ENCODE measurements around the gene LY6G5C. TPM values are rescaled to one million over a fixed set of nuclear protein-coding genes. Genes with fewer than 3 reads are reported as not detected.

LY6G5C gene
- total and polyA plus RNA-seq, 2 of the 13 experiments (the other 11 are each of a cell fraction or from before 2014, with no cell fraction given): 0.33 to 0.55 TPM

DNA sequence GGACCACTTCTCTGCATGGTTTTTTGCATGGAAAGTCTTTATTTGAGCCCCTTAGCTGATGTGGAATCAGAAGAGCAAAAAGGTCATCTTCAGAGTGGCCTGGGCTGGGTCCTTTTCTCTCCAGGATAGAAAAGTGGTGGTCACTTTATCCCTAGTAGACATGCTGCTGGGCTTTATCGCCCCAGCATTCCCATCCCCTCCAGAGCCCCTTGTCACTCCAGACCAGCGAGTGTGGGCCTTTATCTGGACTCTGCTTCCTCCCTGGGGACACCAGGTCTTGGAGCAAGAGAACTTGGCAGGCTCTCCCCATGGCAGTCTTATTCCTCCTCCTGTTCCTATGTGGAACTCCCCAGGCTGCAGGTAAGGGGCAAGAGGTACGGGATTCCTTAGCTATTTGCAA lies 25.7 kb upstream of the LY6G5C start, which contains the start of gene LY6G6F:
Gene LY6G6F (plus strand): TSS at position 268 of the 400 bp plus-strand sequence. CDS start 41 bp downstream, at position 309.
- H2AFZ ChIP-seq (ENCODE audit: low read length): no peak within 1 kb of the TSS
- DNase-seq (ENCODE audit: low spot score): no peak
- POLR2A ChIA-PET: interaction anchor here (0.7 to 1.1 kb wide), 2 partner anchors 30 to 957 kb away, joined by 3 to 5 read pairs; partner anchors contain the start of gene CLIC1
- H3K4me3 ChIP-seq (replicated peaks in 1 of 3; ENCODE audit: insufficient read depth in 1 of 3, low read depth in 2 of 3, low read length in 3 of 3): no peak within 1 kb of the TSS
- no peak for FAIRE-seq
- in situ Hi-C loops (cut with HindIII; ENCODE audit: extremely low pct_ligation_motif_present, low pct_unique_long_range_greater_than_20kb): no loop called here
- BruUV-seq (replicated peaks): no TSS peak
- no peak within 1 kb of the TSS for H3K9ac ChIP-seq (ENCODE audit: insufficient read depth, low read depth, low read length)
- no peaks in the 10 kb centered on the region; a peak in 1 of 5 replicates for H3K36me3 ChIP-seq (replicated peaks in 1 of 2; ENCODE audit: control insufficient read depth in 1 of 2, insufficient read depth in 2 of 2, low read length in 2 of 2)
- CTCF ChIA-PET (ENCODE audit: low intra/inter-chr PET ratio, low total read pairs): no interaction called here
- no peak for ATAC-seq
- 20% methylated on average over 3 of the region's 3 CpGs for WGBS (ENCODE audit: low lambda C conversion rate)
- TF ChIP-seq ZMYM2 (CRISPR knock-in tag; IDR thresholded peaks at IDR 0.05) (no peak), SMAD3 (CRISPR knock-in tag; IDR thresholded peaks at IDR 0.05) (no peak), PAF1 (CRISPR knock-in tag; IDR thresholded peaks at IDR 0.05) (no peak), ZBTB1 (CRISPR knock-in tag; IDR thresholded peaks at IDR 0.05; ENCODE audit: borderline replicate concordance) (no peak), CREB1 (IDR thresholded peaks at IDR 0.05) (no peak), CREB1 (CRISPR knock-in tag; IDR thresholded peaks at IDR 0.05) (no peak), ZNF3 (CRISPR knock-in tag; IDR thresholded peaks at IDR 0.05) (no peak), RELA (CRISPR knock-in tag; IDR thresholded peaks at IDR 0.05) (no peak), MEIS1 (CRISPR knock-in tag; IDR thresholded peaks at IDR 0.05; ENCODE audit: borderline replicate concordance) (no peak), ZKSCAN5 (CRISPR knock-in tag; IDR thresholded peaks at IDR 0.05) (no peak), ZNF207 (IDR thresholded peaks at IDR 0.05; ENCODE audit: borderline replicate concordance) (no peak)
- TF ChIP-seq, protein P1, sequence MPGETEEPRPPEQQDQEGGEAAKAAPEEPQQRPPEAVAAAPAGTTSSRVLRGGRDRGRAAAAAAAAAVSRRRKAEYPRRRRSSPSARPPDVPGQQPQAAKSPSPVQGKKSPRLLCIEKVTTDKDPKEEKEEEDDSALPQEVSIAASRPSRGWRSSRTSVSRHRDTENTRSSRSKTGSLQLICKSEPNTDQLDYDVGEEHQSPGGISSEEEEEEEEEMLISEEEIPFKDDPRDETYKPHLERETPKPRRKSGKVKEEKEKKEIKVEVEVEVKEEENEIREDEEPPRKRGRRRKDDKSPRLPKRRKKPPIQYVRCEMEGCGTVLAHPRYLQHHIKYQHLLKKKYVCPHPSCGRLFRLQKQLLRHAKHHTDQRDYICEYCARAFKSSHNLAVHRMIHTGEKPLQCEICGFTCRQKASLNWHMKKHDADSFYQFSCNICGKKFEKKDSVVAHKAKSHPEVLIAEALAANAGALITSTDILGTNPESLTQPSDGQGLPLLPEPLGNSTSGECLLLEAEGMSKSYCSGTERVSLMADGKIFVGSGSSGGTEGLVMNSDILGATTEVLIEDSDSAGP (CRISPR knock-in tag; IDR thresholded peaks at IDR 0.05; ENCODE audit: borderline replicate concordance): no peak
- TF ChIP-seq, protein P2, sequence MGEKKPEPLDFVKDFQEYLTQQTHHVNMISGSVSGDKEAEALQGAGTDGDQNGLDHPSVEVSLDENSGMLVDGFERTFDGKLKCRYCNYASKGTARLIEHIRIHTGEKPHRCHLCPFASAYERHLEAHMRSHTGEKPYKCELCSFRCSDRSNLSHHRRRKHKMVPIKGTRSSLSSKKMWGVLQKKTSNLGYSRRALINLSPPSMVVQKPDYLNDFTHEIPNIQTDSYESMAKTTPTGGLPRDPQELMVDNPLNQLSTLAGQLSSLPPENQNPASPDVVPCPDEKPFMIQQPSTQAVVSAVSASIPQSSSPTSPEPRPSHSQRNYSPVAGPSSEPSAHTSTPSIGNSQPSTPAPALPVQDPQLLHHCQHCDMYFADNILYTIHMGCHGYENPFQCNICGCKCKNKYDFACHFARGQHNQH (CRISPR knock-in tag; IDR thresholded peaks at IDR 0.05): no peak
- TF ChIP-seq, protein P3, sequence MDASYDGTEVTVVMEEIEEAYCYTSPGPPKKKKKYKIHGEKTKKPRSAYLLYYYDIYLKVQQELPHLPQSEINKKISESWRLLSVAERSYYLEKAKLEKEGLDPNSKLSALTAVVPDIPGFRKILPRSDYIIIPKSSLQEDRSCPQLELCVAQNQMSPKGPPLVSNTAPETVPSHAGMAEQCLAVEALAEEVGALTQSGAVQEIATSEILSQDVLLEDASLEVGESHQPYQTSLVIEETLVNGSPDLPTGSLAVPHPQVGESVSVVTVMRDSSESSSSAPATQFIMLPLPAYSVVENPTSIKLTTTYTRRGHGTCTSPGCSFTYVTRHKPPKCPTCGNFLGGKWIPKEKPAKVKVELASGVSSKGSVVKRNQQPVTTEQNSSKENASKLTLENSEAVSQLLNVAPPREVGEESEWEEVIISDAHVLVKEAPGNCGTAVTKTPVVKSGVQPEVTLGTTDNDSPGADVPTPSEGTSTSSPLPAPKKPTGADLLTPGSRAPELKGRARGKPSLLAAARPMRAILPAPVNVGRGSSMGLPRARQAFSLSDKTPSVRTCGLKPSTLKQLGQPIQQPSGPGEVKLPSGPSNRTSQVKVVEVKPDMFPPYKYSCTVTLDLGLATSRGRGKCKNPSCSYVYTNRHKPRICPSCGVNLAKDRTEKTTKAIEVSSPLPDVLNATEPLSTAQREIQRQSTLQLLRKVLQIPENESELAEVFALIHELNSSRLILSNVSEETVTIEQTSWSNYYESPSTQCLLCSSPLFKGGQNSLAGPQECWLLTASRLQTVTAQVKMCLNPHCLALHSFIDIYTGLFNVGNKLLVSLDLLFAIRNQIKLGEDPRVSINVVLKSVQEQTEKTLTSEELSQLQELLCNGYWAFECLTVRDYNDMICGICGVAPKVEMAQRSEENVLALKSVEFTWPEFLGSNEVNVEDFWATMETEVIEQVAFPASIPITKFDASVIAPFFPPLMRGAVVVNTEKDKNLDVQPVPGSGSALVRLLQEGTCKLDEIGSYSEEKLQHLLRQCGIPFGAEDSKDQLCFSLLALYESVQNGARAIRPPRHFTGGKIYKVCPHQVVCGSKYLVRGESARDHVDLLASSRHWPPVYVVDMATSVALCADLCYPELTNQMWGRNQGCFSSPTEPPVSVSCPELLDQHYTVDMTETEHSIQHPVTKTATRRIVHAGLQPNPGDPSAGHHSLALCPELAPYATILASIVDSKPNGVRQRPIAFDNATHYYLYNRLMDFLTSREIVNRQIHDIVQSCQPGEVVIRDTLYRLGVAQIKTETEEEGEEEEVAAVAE (CRISPR knock-in tag; IDR thresholded peaks at IDR 0.05; ENCODE audit: borderline replicate concordance): no peak
- H3K9me3 ChIP-seq (ENCODE audit: low read length): no peaks in the 10 kb centered on the region
- peaks cover 14% of the 10 kb centered on the region for H3K79me2 ChIP-seq (ENCODE audit: insufficient read depth, low read length)
- H3K4me1 ChIP-seq (ENCODE audit: insufficient read depth, low read length): peaks cover 25% of the 10 kb centered on the region
- H3K27me3 ChIP-seq (ENCODE audit: control insufficient read depth in 1 of 2, insufficient read depth in 2 of 2, low read length in 2 of 2): peaks cover 3 to 25% of the 10 kb centered on the region in 2 experiments; a peak in 3 of 5 replicates
- intact Hi-C loops (cut with micrococcal nuclease; ENCODE audit: unreplicated experiment): no loop called here
- H4K20me1 ChIP-seq (ENCODE audit: insufficient read depth, low read length): no peaks in the 10 kb centered on the region
- no peak within 1 kb of the TSS for H3K27ac ChIP-seq (ENCODE audit: extremely low read length, insufficient read depth, low read length)
- H3K4me2 ChIP-seq (ENCODE audit: low read depth, low read length): no peak within 1 kb of the TSS; the same call in 1 of the 2 replicates
